ENCODE results near the gene KRTAP10-11. TPM values are rescaled to one million over a fixed set of nuclear protein-coding genes. Genes with fewer than 3 reads are reported as not detected.

Gene KRTAP10-11
- total and polyA plus RNA-seq, 2 of the 8 experiments (the other 6 are each of a cell fraction or from before 2014, with no cell fraction given) = not detected

DNA sequence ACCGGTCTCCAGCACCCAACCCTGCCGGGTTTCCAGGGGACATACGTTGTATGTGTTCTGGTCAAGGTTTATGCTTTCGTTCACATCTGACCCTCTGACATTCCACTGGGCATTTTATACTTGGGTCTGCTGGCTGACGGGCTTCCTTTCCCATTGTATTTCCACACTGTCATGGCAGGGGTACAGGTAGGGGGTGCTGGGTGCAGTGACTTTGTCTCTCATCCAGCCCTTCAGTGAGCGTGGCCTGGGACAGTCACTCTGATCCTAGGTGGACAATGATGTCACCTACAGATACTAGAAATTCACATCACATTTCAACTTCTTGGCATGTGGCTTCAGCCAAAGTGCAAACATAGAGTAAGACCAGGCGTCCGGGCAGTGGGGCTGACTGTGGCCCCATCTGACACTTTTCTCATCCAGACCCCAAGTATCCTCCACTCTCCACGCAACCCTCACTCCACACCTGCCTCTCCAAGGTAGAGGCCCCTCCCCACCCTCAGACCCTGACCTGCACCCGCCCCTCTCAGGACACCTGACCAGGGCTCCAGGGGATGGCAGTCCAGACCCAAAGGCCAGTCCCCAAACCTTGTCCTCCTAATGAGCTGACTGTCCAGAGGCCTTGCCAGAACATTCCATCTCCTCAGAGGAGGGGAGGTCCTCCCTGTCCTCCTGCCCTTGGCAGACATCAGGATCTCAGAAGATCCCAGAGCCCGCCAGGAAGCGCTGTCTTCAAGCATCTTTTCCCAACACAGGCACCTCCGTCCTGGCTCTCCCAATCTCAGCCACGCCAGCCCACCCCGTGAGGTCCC, 9.8 kb upstream of the KRTAP10-11 start:
- H2BK20ac ChIP-seq (ENCODE audit: low read length) = no peak overlapping the region
- H2AFZ ChIP-seq (ENCODE audit: low read length) = no peak overlapping the region
- no peak overlapping the region for H3K4me2 ChIP-seq (ENCODE audit: insufficient read depth in 1 of 2, low read depth in 2 of 2, low read length in 2 of 2)
- no peak overlapping the region for H3K14ac ChIP-seq (ENCODE audit: insufficient read length)
- no peak overlapping the region for H4K5ac ChIP-seq (ENCODE audit: insufficient read length, low read depth, low read length)
- H3K27ac ChIP-seq (ENCODE audit: low read depth, low read length) = no peak overlapping the region
- no peak overlapping the region for H4K91ac ChIP-seq (replicated peaks; ENCODE audit: insufficient read length, low read length)
- peaks cover 0 to 3% of the 10 kb centered on the region in 2 experiments for H4K20me1 ChIP-seq (replicated peaks in 1 of 2; ENCODE audit: control insufficient read depth in 1 of 2, insufficient read depth in 2 of 2, low read length in 2 of 2)
- H3K23ac ChIP-seq (ENCODE audit: insufficient read length) = no peak overlapping the region
- 0 out of 2 replicates have a peak overlapping the region, but pooled peaks have one; percentile 9 for H2BK5ac ChIP-seq (ENCODE audit: low read depth, low read length)
- no peak overlapping the region for H3K18ac ChIP-seq (ENCODE audit: extremely low read depth, low read length)
- 86% methylated on average over 13 of the region's 15 CpGs; no CpG with 5 or more reads in 1 of the 2 experiments for WGBS, 2 experiments (ENCODE audit: extremely low coverage in 1 of 2, insufficient coverage in 1 of 2, insufficient read length in 1 of 2, insufficient replicate concordance in 2 of 2, low coverage in 1 of 2, low lambda C conversion rate in 2 of 2, missing lambda C conversion rate in 1 of 2)
- no peaks in the 10 kb centered on the region for H3K79me1 ChIP-seq (ENCODE audit: low read depth, low read length)
- no peaks in the 10 kb centered on the region for H3K79me2 ChIP-seq (ENCODE audit: control insufficient read depth in 1 of 2, insufficient read depth in 2 of 2, low read length in 2 of 2)
- no peaks in the 10 kb centered on the region for H3K36me3 ChIP-seq (ENCODE audit: control insufficient read depth in 2 of 4, insufficient read depth in 4 of 4, low read length in 3 of 4)
- DNase-seq (ENCODE audit: low read depth in 1 of 2, low spot score in 2 of 2) = no peak
- POLR2A ChIA-PET (ENCODE audit: partially characterized antibody) = no interaction called here
- H2BK12ac ChIP-seq (ENCODE audit: low read depth, low read length) = no peak overlapping the region
- no peaks in the 10 kb centered on the region for H3K23me2 ChIP-seq (ENCODE audit: low read depth, low read length)
- H2BK120ac ChIP-seq (replicated peaks; ENCODE audit: low read depth, low read length) = no peak overlapping the region
- H3K9me3 ChIP-seq (ENCODE audit: insufficient read depth in 2 of 2, low read depth in 1 of 2, low read length in 1 of 2) = peaks cover 3 to 10% of the 10 kb centered on the region in 2 experiments; a peak in 3 of 4 replicates
- H3K4me1 ChIP-seq (replicated peaks in 1 of 4; ENCODE audit: control insufficient read depth in 3 of 4, insufficient read depth in 4 of 4, low read length in 3 of 4) = no peaks in the 10 kb centered on the region; a peak in 1 of 7 replicates
- H3K4ac ChIP-seq (replicated peaks; ENCODE audit: insufficient read length, low read depth, low read length) = no peak overlapping the region
- no peak for TF ChIP-seq YY1 (IDR thresholded peaks at IDR 0.05; ENCODE audit: low read depth, low read length)
- no peak for TF ChIP-seq RXRA (IDR thresholded peaks at IDR 0.05; ENCODE audit: insufficient read depth, low read depth, low read length)
- no peak for TF ChIP-seq TAF1 (IDR thresholded peaks at IDR 0.05; ENCODE audit: low read depth, low read length)
- no peak for FAIRE-seq
- H2BK15ac ChIP-seq (ENCODE audit: low read length) = no peak overlapping the region
- CTCF ChIA-PET (ENCODE audit: partially characterized antibody) = no interaction called here
- no peak overlapping the region; the same call in 1 of the 2 replicates for H4K8ac ChIP-seq (ENCODE audit: extremely low read depth, insufficient read depth, low read length)
- H3K4me3 ChIP-seq (ENCODE audit: extremely low read depth in 1 of 4, insufficient read depth in 2 of 4, low read depth in 3 of 4, low read length in 4 of 4) = no peak overlapping the region
- H2AK5ac ChIP-seq (ENCODE audit: low read depth, low read length) = no peak overlapping the region
- H3K56ac ChIP-seq (replicated peaks; ENCODE audit: insufficient read length, low read depth, low read length) = no peak overlapping the region
- H3K27me3 ChIP-seq (replicated peaks in 1 of 4; ENCODE audit: control insufficient read depth in 3 of 4, extremely low read depth in 1 of 4, insufficient read depth in 3 of 4, low read length in 3 of 4) = no peaks in the 10 kb centered on the region
- H3K9ac ChIP-seq (replicated peaks in 1 of 4; ENCODE audit: extremely low read depth in 1 of 4, low read depth in 3 of 4, low read length in 3 of 4) = no peak overlapping the region
